Measurements from ENCODE around the gene IFT43.

IFT43 gene

GRCh38 chr14:75985618-75986438 is at the start of gene IFT43:
IFT43 (plus strand) TSS chr14:75985763; CDS start chr14:75985787, 24 bp downstream.
- DNase-seq, result peak; percentile 87

GRCh38 chr14:75939200-75939599 is 46.4 kb upstream of the IFT43 start:
- DNase-seq, result no peak

- no peak for DNase-seq
Observed at GRCh38 chr14:75941030-75941429, 44.5 kb upstream of the IFT43 start.

- DNase-seq, result no peak
Observed at GRCh38 chr14:75944607-75945241, 40.8 kb upstream of the IFT43 start.

- DNase-seq, result no peak
Observed at GRCh38 chr14:75946785-75947184, 38.8 kb upstream of the IFT43 start.

- DNase-seq, result no peak
Observed at GRCh38 chr14:75952489-75952888, 33.1 kb upstream of the IFT43 start.

GRCh38 chr14:75959031-75959430 is 26.5 kb upstream of the IFT43 start:
- DNase-seq, result no peak

- DNase-seq, result no peak
Observed at GRCh38 chr14:75960231-75960630, 25.3 kb upstream of the IFT43 start.

- no peak for DNase-seq
Observed at GRCh38 chr14:75961662-75962061, 23.9 kb upstream of the IFT43 start.

GRCh38 chr14:75967866-75968265 is 17.7 kb upstream of the IFT43 start:
- no peak for DNase-seq

- no peak for DNase-seq
Observed at GRCh38 chr14:75968456-75968855, 17.1 kb upstream of the IFT43 start.

- DNase-seq, result no peak
Observed at GRCh38 chr14:75969126-75969525, 16.4 kb upstream of the IFT43 start.

- no peak for DNase-seq
Observed at GRCh38 chr14:75969891-75970290, 15.7 kb upstream of the IFT43 start.

- DNase-seq, result no peak
Observed at GRCh38 chr14:75970989-75971388, 14.6 kb upstream of the IFT43 start.

GRCh38 chr14:75971509-75971908 is 14.1 kb upstream of the IFT43 start:
- no peak for DNase-seq

- no peak for DNase-seq
Observed at GRCh38 chr14:75972801-75973421, 12.7 kb upstream of the IFT43 start.

GRCh38 chr14:75976826-75977581 is 8.6 kb upstream of the IFT43 start:
- no peak for DNase-seq

GRCh38 chr14:75977582-75977943 is 8.0 kb upstream of the IFT43 start:
- DNase-seq, result no peak

- peak; percentile 22 for DNase-seq
Observed at GRCh38 chr14:75978249-75978731, 7.3 kb upstream of the IFT43 start.

- no peak for DNase-seq
Observed at GRCh38 chr14:75979071-75979571, 6.4 kb upstream of the IFT43 start.

- no peak for DNase-seq
Observed at GRCh38 chr14:75979648-75980565, 5.7 kb upstream of the IFT43 start.

- DNase-seq, result no peak
Observed at GRCh38 chr14:75980856-75981255, 4.7 kb upstream of the IFT43 start.

Data from CD4-positive, alpha-beta T cell treated with Interferon gamma for 1 hour (primary cell).